ENCODE data around the gene L1CAM. TPM values are rescaled to one million over a fixed set of nuclear protein-coding genes. Genes with fewer than 3 reads are reported as not detected.

L1CAM gene
- total and polyA plus RNA-seq, 7 donors = 2.4 to 30.2 (median 15.5) TPM; not detected in 1

- Histone ChIP-seq H3K27me3 (peaks cover 0 to 7% (median 0%) of the 10 kb centered on the region in 3 donors), H3K4me3 (no peak overlapping the region), H3K4me1 (no peaks in the 10 kb centered on the region), H3K36me3 (no peaks in the 10 kb centered on the region), H3K27ac (no peak overlapping the region), H3K9me3 (no peaks in the 10 kb centered on the region)
- peak; percentile 42 for DNase-seq
- TF ChIP-seq POLR2A (IDR thresholded peaks at IDR 0.05) (no peak), CTCF (IDR thresholded peaks at IDR 0.05) (no peak)
- WGBS, 2 donors = 81 to 90% methylated on average over 22 of the region's 22 CpGs
- intact Hi-C loops (cut with DNase I) = no loop called here
These were observed 19.5 kb downstream of the L1CAM start for GRCh38 chrX:153866302-153867019.

- Histone ChIP-seq H3K4me1 (no peaks in the 10 kb centered on the region), H3K36me3 (no peaks in the 10 kb centered on the region), H3K4me3 (no peak overlapping the region), H3K27ac (no peak overlapping the region), H3K27me3 (peaks cover 0 to 4% (median 0%) of the 10 kb centered on the region in 3 donors), H3K9me3 (no peaks in the 10 kb centered on the region)
- DNase-seq = no peak
- intact Hi-C loops (cut with DNase I) = no loop called here
- TF ChIP-seq POLR2AphosphoS5 (IDR thresholded peaks at IDR 0.05) (no peak), EP300 (IDR thresholded peaks at IDR 0.05) (no peak), CTCF (IDR thresholded peaks at IDR 0.05) (no peak), POLR2A (IDR thresholded peaks at IDR 0.05) (no peak)
- WGBS, 2 donors = 90 to 94% methylated on average over 9 of the region's 9 CpGs
These were observed 20.3 kb downstream of the L1CAM start for GRCh38 chrX:153865685-153866084.

GRCh38 chrX:153865321-153865580, 20.7 kb downstream of the L1CAM start:
- Histone ChIP-seq H3K9me3 (no peaks in the 10 kb centered on the region), H3K27ac (no peak overlapping the region), H3K36me3 (no peaks in the 10 kb centered on the region), H3K4me1 (no peaks in the 10 kb centered on the region), H3K4me3 (no peak overlapping the region), H3K27me3 (peaks cover 0 to 2% (median 0%) of the 10 kb centered on the region in 3 donors)
- TF ChIP-seq POLR2AphosphoS5 (IDR thresholded peaks at IDR 0.05) (no peak), EP300 (IDR thresholded peaks at IDR 0.05) (no peak), POLR2A (IDR thresholded peaks at IDR 0.05) (no peak), CTCF (IDR thresholded peaks at IDR 0.05) (no peak)
- intact Hi-C loops (cut with DNase I) = no loop called here
- 94 to 97% methylated on average over 11 of the region's 11 CpGs for WGBS, 2 donors
- no peak for DNase-seq

- H3K4me3 ChIP-seq = no peak overlapping the region
- H3K9me3 ChIP-seq = no peaks in the 10 kb centered on the region
- intact Hi-C loops (cut with DNase I) = no loop called here
- H3K36me3 ChIP-seq = no peaks in the 10 kb centered on the region
- no peaks in the 10 kb centered on the region for H3K27me3 ChIP-seq
- no peaks in the 10 kb centered on the region for H3K4me1 ChIP-seq
- no peak overlapping the region for H3K27ac ChIP-seq
- DNase-seq = peak; percentile 58
- 86% methylated on average over 30 of the region's 30 CpGs for WGBS, 2 donors
- TF ChIP-seq POLR2A (IDR thresholded peaks at IDR 0.05) (no peak), CTCF (IDR thresholded peaks at IDR 0.05) (no peak), EP300 (IDR thresholded peaks at IDR 0.05) (no peak), POLR2AphosphoS5 (IDR thresholded peaks at IDR 0.05) (no peak)
These were observed 21.2 kb downstream of the L1CAM start for GRCh38 chrX:153864561-153865320.
